GM10266 (cell line): ENCODE results near the gene RGS6.

Experiments used
- DNase-seq: peaks from one replicate; pipeline ENCODE4 v3.0.0; 2012; ENCODE audit errors: extremely low spot score
- TF ChIP-seq, protein P1 (sequence below): IDR thresholded peaks from 2 replicates; pipeline ENCODE4 v1.5.1; 2012; ENCODE audit warnings: mild to moderate bottlenecking, low read depth; ENCODE audit not compliant: control insufficient read depth, insufficient read depth; ENCODE audit errors: missing control alignments

Gene RGS6

DNA sequence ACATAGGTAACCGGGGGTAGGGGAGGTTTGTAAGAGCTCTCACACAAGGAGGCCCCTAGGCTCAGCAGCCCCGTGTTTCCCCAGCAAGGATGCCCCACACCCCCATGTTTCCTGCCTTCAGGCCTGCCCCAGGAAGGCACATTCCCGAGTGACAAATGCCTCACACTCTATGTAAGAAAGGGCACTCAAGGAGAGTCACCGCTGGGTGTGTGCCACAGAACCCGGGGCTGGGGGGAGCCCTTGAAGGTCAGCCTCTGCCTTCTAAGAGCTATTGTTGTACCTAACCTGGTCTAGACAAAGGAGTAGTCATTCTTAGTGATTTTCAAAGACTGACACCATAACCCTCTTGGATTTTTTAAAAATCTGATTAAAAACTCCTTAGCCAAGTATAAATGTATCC, 628.1 kb downstream of the RGS6 start:
- TF ChIP-seq, protein P1, sequence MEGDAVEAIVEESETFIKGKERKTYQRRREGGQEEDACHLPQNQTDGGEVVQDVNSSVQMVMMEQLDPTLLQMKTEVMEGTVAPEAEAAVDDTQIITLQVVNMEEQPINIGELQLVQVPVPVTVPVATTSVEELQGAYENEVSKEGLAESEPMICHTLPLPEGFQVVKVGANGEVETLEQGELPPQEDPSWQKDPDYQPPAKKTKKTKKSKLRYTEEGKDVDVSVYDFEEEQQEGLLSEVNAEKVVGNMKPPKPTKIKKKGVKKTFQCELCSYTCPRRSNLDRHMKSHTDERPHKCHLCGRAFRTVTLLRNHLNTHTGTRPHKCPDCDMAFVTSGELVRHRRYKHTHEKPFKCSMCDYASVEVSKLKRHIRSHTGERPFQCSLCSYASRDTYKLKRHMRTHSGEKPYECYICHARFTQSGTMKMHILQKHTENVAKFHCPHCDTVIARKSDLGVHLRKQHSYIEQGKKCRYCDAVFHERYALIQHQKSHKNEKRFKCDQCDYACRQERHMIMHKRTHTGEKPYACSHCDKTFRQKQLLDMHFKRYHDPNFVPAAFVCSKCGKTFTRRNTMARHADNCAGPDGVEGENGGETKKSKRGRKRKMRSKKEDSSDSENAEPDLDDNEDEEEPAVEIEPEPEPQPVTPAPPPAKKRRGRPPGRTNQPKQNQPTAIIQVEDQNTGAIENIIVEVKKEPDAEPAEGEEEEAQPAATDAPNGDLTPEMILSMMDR = no peak
- no peak for DNase-seq

DNA sequence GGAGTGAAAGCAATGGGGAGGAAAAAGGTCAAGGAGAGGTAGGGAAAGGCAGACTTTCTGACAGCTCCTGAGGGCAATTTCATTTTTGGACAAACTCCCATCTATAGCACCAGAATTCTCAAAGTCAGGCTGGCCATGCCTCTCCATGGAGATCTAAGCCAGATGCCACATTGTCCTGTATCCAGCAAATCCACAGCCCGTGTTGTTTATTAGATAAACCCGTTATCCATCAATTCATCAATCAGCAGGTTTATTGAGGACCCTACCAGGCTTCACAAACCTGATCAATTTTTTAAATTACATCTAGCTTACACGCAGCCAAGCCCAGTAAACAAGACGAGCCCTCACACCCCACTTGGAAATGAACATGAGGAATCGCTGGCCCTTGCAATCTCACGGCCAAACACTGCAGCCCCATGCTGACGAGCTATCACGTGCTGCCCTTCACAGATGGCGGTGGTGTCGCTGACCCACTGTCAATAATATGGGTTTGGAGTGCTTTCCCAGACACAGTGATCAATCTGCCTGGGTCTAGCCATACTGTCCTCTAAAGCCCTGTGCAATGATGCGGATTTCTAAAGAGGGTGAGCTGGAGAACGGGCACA, 628.8 kb downstream of the RGS6 start:
- TF ChIP-seq, protein P1 = no peak

DNA sequence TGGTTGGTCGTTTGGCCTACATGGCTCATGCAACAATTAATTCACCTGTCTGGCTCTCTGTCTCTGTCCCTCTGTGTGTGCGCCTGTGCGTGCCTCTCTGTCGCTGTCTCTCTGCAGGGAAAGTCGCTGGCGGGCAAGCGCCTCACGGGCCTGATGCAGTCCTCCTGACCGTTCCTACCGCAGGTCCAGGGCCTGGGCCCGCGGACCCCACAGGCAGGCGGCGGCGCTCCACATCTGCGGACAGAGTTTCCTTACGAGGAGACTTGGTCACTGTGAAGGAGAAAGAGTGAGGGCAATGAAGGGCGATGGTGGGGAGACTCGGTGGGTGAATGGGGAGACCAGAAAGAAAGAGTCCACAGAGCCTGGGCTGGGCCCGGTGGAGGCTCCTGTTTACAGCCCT, 630.1 kb downstream of the RGS6 start:
- DNase-seq = no peak
- TF ChIP-seq, protein P1 = no peak

More for the DNA sequence above, 628.8 kb downstream of the RGS6 start:
- no peak for DNase-seq

DNA sequence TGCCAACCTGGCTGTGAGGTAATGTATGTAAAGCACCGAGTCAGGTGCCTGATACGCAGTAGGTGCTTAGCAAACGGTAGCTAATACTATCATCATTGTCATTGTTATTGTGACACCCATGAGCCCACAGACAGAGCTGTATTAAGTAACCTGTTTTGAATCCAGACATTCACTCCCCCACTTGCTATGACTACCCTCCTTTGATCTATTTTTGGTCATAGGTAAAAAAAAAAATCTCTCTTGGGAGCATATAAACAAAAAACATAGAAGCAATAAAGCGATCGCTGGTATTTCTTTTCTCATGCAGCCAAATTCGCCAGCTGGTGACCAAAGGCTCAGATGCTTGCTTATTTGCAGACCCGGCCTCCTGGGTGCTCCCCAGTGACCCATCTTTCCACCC, 631.4 kb downstream of the RGS6 start:
- TF ChIP-seq, protein P1 = no peak
- DNase-seq = no peak

DNA sequence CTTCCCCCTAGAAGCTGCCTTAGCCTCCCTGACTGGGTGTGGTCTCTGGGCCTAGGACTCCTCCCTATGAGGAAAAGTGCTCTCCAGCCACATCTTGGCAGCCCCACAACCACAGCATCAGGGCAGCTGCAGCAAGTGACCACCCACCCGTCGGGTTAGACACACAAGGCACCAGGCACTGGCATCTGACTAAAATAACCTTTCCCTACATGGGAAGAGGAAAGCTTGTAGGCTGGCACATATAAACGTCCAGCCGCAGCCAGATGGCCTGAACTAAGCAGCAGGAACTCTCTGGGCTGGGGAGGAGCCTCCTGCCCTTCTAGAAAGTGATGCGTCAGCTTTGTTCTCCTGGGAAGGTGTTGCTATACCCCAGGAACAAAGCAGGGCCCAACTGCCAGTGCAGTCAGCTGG, 632.9 kb downstream of the RGS6 start:
- TF ChIP-seq, protein P1 = no peak
- DNase-seq = no peak

DNA sequence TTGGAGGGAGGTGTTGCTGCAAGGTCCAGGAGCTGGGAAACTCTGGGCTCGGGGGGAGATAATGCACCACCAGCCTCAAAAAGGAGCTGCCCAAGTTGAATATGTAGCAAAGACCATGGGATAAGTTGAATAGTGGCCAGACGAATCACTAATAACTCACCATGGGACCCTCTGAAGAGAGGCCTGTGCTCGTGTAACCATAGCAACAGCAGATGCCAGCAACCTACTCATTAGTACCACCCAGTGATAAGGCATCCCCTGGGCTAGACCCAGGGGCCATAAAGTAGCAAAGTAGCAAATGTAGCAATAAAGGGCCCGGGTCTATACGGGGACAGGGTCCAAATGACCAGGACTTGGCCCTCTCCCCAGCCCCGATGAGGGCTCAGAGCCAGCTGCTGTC, 633.7 kb downstream of the RGS6 start:
- TF ChIP-seq, protein P1 = no peak
- no peak for DNase-seq

DNA sequence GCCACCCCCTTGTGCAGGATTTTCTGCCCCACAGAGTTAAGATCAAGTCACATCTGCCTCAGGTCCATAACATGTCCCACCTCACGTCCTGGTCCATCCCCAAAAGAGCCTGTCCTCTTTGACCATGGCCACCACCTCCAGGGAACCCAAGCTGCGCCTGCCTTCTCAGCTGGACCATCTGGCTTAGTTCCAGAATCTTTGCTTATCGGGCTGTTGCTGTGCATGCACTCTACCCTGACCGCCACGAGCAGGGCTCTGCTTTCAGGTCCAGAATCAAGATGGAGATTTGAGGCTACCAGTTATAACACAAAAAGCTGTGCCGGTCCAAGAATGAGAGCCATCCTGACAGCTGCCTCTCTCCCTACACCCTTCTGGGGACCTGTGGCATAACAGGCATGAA, 635.0 kb downstream of the RGS6 start:
- no peak for DNase-seq
- TF ChIP-seq, protein P1 = no peak
